Measurements from ENCODE around the gene ZMYND11.

GRCh38 chr10:247480-247879 lies 112.2 kb downstream of the ZMYND11 start:
- TF ChIP-seq CTCF (IDR thresholded peaks at IDR 0.05; ENCODE audit: low read depth, low read length, poor library complexity, severe bottlenecking) (no peak), EZH2phosphoT487 (IDR thresholded peaks at IDR 0.05; ENCODE audit: borderline replicate concordance, low read length) (no peak)
